ENCODE measurements around the gene CISD2.
"Not testable (repeated sequence)": the region's sequence is repeated elsewhere in the genome, so short reads cannot be mapped to it uniquely, and the experiment has no call there.

The CISD2 gene

GRCh38 chr4:102850370-102850769 is 18.4 kb upstream of the CISD2 start:
- TF ChIP-seq, protein P1, sequence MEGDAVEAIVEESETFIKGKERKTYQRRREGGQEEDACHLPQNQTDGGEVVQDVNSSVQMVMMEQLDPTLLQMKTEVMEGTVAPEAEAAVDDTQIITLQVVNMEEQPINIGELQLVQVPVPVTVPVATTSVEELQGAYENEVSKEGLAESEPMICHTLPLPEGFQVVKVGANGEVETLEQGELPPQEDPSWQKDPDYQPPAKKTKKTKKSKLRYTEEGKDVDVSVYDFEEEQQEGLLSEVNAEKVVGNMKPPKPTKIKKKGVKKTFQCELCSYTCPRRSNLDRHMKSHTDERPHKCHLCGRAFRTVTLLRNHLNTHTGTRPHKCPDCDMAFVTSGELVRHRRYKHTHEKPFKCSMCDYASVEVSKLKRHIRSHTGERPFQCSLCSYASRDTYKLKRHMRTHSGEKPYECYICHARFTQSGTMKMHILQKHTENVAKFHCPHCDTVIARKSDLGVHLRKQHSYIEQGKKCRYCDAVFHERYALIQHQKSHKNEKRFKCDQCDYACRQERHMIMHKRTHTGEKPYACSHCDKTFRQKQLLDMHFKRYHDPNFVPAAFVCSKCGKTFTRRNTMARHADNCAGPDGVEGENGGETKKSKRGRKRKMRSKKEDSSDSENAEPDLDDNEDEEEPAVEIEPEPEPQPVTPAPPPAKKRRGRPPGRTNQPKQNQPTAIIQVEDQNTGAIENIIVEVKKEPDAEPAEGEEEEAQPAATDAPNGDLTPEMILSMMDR (IDR thresholded peaks at IDR 0.05; ENCODE audit: low read depth, low read length) = no peak
- DNase-seq (ENCODE audit: extremely low read depth, low read depth) = no peak

DNA sequence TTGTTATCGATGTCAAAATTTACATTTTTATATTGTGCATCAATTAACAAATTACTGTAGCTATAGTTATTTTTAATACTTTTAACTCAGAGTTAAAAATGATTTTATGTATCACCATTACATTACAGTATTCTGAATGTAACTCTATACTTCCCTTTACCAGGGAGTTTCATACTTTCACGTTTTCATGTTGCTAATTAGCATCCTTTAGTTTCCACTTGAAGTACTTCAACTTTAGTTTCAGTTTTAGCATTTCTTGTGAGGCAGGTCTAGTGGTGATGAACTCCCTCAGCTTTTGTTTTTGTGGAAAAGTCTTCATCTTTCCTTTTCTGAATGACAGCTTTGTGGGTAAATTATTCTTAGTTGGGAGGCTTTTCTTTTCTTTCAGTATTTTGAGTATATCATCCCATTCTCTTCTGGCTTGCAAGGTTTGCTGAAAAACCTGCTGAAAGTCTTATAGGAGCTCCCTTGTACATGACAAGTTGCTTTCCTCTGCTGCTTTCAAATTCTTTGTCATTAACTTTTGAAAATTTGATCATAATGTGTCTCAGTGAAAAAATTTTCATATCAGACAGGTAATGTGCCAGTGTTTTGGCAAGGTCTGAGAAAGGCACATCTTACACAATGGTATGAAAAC is 9.8 kb upstream of the CISD2 start:
- TF ChIP-seq, protein P1 (IDR thresholded peaks at IDR 0.05; ENCODE audit: low read depth, low read length) = no peak
- DNase-seq (ENCODE audit: extremely low read depth, low read depth) = no peak

DNA sequence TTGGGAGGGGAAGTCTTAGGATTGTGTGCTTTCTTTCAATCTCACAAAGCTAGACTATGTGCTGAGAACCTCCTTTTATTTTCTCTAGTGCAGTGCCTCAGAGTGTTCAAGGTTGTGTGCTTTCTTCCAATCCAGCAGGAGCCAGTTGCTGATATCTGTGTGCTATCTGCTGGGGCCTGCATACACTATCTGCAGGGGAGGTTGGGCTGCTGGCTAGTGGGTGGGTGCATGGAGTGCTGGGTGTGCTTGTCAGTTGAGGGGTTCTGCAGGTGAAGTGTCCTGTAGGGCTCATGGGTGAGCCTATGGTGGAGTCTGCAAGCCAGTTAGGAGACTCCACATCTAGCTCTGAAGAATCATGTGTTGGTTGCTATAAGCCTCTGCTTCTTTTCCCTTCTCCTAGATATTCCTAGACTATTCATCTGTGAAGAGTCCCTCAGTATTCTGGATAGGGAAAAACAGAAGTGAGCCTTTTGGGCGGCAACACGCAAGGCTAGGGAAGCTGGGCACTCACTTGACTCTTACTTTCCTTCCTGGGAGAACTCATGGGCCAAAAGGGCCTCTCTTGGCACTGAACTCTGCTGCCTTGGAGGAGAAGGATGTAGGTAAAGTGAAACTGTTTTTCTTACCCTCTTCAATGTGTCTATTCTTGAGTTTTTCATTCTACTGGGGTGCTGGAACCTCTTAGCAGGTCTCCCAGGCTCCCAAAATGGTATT is 8.0 kb upstream of the CISD2 start:
- TF ChIP-seq, protein P1 (IDR thresholded peaks at IDR 0.05; ENCODE audit: low read depth, low read length) = no peak
- DNase-seq (ENCODE audit: extremely low read depth, low read depth) = no peak

DNA sequence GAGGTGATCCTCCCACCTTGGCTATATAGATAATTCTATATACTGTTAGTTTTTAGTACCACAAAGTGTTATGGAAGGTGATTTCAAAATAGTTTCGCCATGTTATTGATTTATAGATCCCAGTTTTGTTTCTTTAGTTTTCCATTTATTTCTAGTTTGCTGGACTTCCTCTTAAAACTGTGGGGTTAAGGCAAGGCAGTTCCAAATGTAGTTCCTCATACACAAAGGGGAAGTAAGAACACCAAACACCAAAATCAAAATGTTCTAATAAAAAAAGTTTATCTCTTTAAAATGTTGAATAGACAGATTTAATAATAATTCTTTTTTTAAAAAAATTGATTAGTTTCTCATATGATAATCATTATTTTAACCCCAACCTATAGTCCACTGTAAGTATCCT is 6.8 kb upstream of the CISD2 start:
- no peak for DNase-seq (ENCODE audit: extremely low read depth, low read depth)
- TF ChIP-seq, protein P1 (IDR thresholded peaks at IDR 0.05; ENCODE audit: low read depth, low read length) = no peak

- TF ChIP-seq, protein P1 (IDR thresholded peaks at IDR 0.05; ENCODE audit: low read depth, low read length) = no peak
- DNase-seq (ENCODE audit: extremely low read depth, low read depth) = no peak
Measured at GRCh38 chr4:102862747-102863146, 6.0 kb upstream of the CISD2 start.

- not testable (repeated sequence) for DNase-seq (ENCODE audit: extremely low read depth, low read depth)
Measured at GRCh38 chr4:102865327-102865726, 3.5 kb upstream of the CISD2 start.

GRCh38 chr4:102867278-102868152 is 1.3 kb upstream of the CISD2 start:
- TF ChIP-seq, protein P1 (IDR thresholded peaks at IDR 0.05; ENCODE audit: low read depth, low read length) = no peak
- no peak for DNase-seq (ENCODE audit: extremely low read depth, low read depth)

All from AG09319 (cell line).